HEK293 (cell line): ENCODE measurements around the gene SOX9.

ENCODE experiments used
- CTCF ChIP-seq: fragments of 450-650 bp; formaldehyde crosslinking; IDR thresholded peaks from 2 replicates; pipeline ENCODE4 v1.5.1; 2016; ENCODE audit warnings: missing biosample characterization, missing genetic modification characterization
- HIC1 ChIP-seq: fragments of 450-650 bp; formaldehyde crosslinking; IDR thresholded peaks from 2 replicates; pipeline ENCODE4 v1.5.1; 2016; ENCODE audit warnings: missing biosample characterization, missing genetic modification characterization
- REST ChIP-seq: fragments of 450-650 bp; formaldehyde crosslinking; IDR thresholded peaks from 2 replicates; pipeline ENCODE4 v1.5.1; 2016; ENCODE audit warnings: missing biosample characterization, missing genetic modification characterization
- SP2 ChIP-seq: fragments of 450-650 bp; formaldehyde crosslinking; IDR thresholded peaks from 2 replicates; pipeline ENCODE4 v1.5.1; 2016; ENCODE audit warnings: missing biosample characterization, missing genetic modification characterization
- YY1 ChIP-seq: fragments of 450-650 bp; formaldehyde crosslinking; IDR thresholded peaks from 2 replicates; pipeline ENCODE4 v1.5.1; 2018; ENCODE audit warnings: missing biosample characterization, missing genetic modification characterization
- ZFP69B ChIP-seq: fragments of 450-650 bp; formaldehyde crosslinking; IDR thresholded peaks from 2 replicates; pipeline ENCODE4 v1.5.1; 2016; ENCODE audit warnings: missing biosample characterization, missing genetic modification characterization
- ZNF239 ChIP-seq: fragments of 450-650 bp; formaldehyde crosslinking; IDR thresholded peaks from 2 replicates; pipeline ENCODE4 v1.5.1; 2016; ENCODE audit warnings: missing biosample characterization, missing genetic modification characterization
- ZNF311 ChIP-seq: fragments of 450-650 bp; formaldehyde crosslinking; IDR thresholded peaks from 2 replicates; pipeline ENCODE4 v1.5.1; 2017; ENCODE audit warnings: missing biosample characterization, missing genetic modification characterization, borderline replicate concordance
- ZNF350 ChIP-seq: fragments of 450-650 bp; formaldehyde crosslinking; IDR thresholded peaks from 2 replicates; pipeline ENCODE4 v1.5.0; 2017; ENCODE audit warnings: missing biosample characterization, mild to moderate bottlenecking, missing genetic modification characterization
- ZNF433 ChIP-seq: fragments of 450-650 bp; formaldehyde crosslinking; IDR thresholded peaks from 2 replicates; pipeline ENCODE4 v1.5.1; 2016; ENCODE audit warnings: missing biosample characterization, missing genetic modification characterization, low read depth
- ZNF639 ChIP-seq: fragments of 450-650 bp; formaldehyde crosslinking; IDR thresholded peaks from 2 replicates; pipeline ENCODE4 v1.5.1; 2016; ENCODE audit warnings: missing biosample characterization, missing genetic modification characterization
- ZNF677 ChIP-seq: fragments of 450-650 bp; IDR thresholded peaks from 2 replicates; pipeline ENCODE4 v1.5.0; 2018; ENCODE audit warnings: missing biosample characterization, mild to moderate bottlenecking, missing genetic modification characterization, moderate library complexity
- ZNF768 ChIP-seq: fragments of 450-650 bp; formaldehyde crosslinking; IDR thresholded peaks from 2 replicates; pipeline ENCODE4 v1.5.1; 2018; ENCODE audit warnings: missing biosample characterization, mild to moderate bottlenecking, missing genetic modification characterization

GRCh38 chr17:72139212-72139611 lies 18.4 kb downstream of the SOX9 start:
- TF ChIP-seq CTCF (no peak), YY1 (tag by site-specific recombination) (no peak), ZNF677 (tag by site-specific recombination) (no peak), SP2 (tag by site-specific recombination) (no peak), ZNF433 (no peak), ZFP69B (no peak), ZNF239 (tag by site-specific recombination) (no peak), ZNF350 (tag by site-specific recombination) (no peak), ZNF768 (tag by site-specific recombination) (no peak), REST (tag by site-specific recombination) (no peak), HIC1 (no peak), ZNF639 (no peak), ZNF311 (no peak)
